OCI-LY1 (cell line): Measurements from ENCODE around the gene DENND1B.

ENCODE experiments used
- H2AFZ ChIP-seq: fragments of 200-600 bp; sonication (generic), shearing (Covaris generic); 2 replicates; pipeline ENCODE4 v1.6.0; 2014; ENCODE audit warnings: antibody characterized with exemption, mild to moderate bottlenecking, low read length
- H3F3A ChIP-seq: fragments of 200-600 bp; sonication (generic), shearing (Covaris generic); 2 replicates; pipeline ENCODE4 v1.6.0; 2014; ENCODE audit warnings: mild to moderate bottlenecking, antibody characterized with exemption, low read length, moderate library complexity; ENCODE audit not compliant: insufficient read depth
- H3K27ac ChIP-seq: fragments of 200-600 bp; sonication (generic); 2 replicates; pipeline ENCODE4 v1.5.1; 2014; ENCODE audit warnings: low read length, mixed run types, mild to moderate bottlenecking, low read depth; ENCODE audit not compliant: poor library complexity, severe bottlenecking
- H3K27me3 ChIP-seq: fragments of 200-600 bp; sonication (generic); 2 replicates; pipeline ENCODE4 v1.6.0; 2014; ENCODE audit warnings: antibody characterized with exemption, mild to moderate bottlenecking, low read length, moderate library complexity; ENCODE audit not compliant: insufficient read depth
- H3K36me3 ChIP-seq: fragments of 200-600 bp; sonication (generic); 2 replicates; pipeline ENCODE4 v1.6.1; 2014; ENCODE audit warnings: mild to moderate bottlenecking, antibody characterized with exemption, low read length, moderate library complexity, mixed read lengths; ENCODE audit not compliant: insufficient read depth
- H3K4me1 ChIP-seq: fragments of 200-600 bp; sonication (generic); 2 replicates; pipeline ENCODE4 v1.5.1; 2014; ENCODE audit warnings: mild to moderate bottlenecking, low read length, moderate library complexity; ENCODE audit not compliant: insufficient read depth, severe bottlenecking
- H3K4me2 ChIP-seq: fragments of 200-600 bp; sonication (generic), shearing (Covaris generic); 2 replicates; pipeline ENCODE4 v1.6.1; 2014; ENCODE audit warnings: low read length
- H3K4me3 ChIP-seq: fragments of 200-600 bp; sonication (generic); 2 replicates; pipeline ENCODE4 v1.5.1; 2014; ENCODE audit warnings: low read length, low read depth, mild to moderate bottlenecking, mixed read lengths; ENCODE audit not compliant: poor library complexity, severe bottlenecking
- H3K79me2 ChIP-seq: fragments of 200-600 bp; shearing (Covaris generic); 2 replicates; pipeline ENCODE4 v1.6.1; 2016; ENCODE audit warnings: mixed run types, low read length, mixed read lengths; ENCODE audit not compliant: insufficient read depth
- H3K9ac ChIP-seq: fragments of 200-600 bp; sonication (generic), shearing (Covaris generic); 2 replicates; pipeline ENCODE4 v1.6.1; 2014; ENCODE audit warnings: mild to moderate bottlenecking, low read length, mixed read lengths
- H3K9me2 ChIP-seq: fragments of 200-600 bp; sonication (generic), shearing (Covaris generic); 2 replicates; pipeline ENCODE4 v1.6.1; 2014; ENCODE audit warnings: low read depth, mild to moderate bottlenecking, low read length, mixed read lengths
- H3K9me3 ChIP-seq: fragments of 200-600 bp; shearing (Covaris generic); 2 replicates; pipeline ENCODE4 v1.6.1; 2014; ENCODE audit warnings: low read length, mixed read lengths
- H4K20me1 ChIP-seq: fragments of 200-600 bp; sonication (generic), shearing (Covaris generic); 2 replicates; pipeline ENCODE4 v1.6.0; 2016; ENCODE audit warnings: mild to moderate bottlenecking, low read length; ENCODE audit not compliant: insufficient read depth
- CTCF ChIP-seq: fragments of 200-600 bp; sonication (generic), shearing (Covaris generic); IDR thresholded peaks from 2 replicates; pipeline ENCODE4 v1.5.1; 2017; ENCODE audit warnings: mild to moderate bottlenecking, antibody characterized with exemption, low read length, moderate library complexity, mixed read lengths
- EZH2 ChIP-seq: fragments of 200-600 bp; sonication (generic), shearing (Covaris generic); IDR thresholded peaks from 2 replicates; pipeline ENCODE4 v1.8.0; 2017; ENCODE audit warnings: borderline replicate concordance, mixed run types, mild to moderate bottlenecking, antibody characterized with exemption, low read length, moderate library complexity, mixed read lengths

DENND1B gene

GRCh38 chr1:197606168-197606845, 169.0 kb downstream of the DENND1B start:
- Histone ChIP-seq H3K9me2 (no peaks in the 10 kb centered on the region), H3K79me2 (no peaks in the 10 kb centered on the region), H3F3A (no peaks in the 10 kb centered on the region), H3K9me3 (no peaks in the 10 kb centered on the region), H3K4me1 (no peaks in the 10 kb centered on the region), H3K9ac (no peak overlapping the region), H3K27me3 (no peaks in the 10 kb centered on the region), H3K27ac (no peak overlapping the region), H3K4me3 (no peak overlapping the region), H2AFZ (no peak overlapping the region), H3K4me2 (no peak overlapping the region), H4K20me1 (no peaks in the 10 kb centered on the region), H3K36me3 (no peaks in the 10 kb centered on the region)
- TF ChIP-seq CTCF: no peak
- no peak for TF ChIP-seq EZH2

- Histone ChIP-seq H3K4me2 (no peak overlapping the region), H3K9ac (no peak overlapping the region), H3K36me3 (no peaks in the 10 kb centered on the region), H3K27ac (no peak overlapping the region), H3K9me3 (no peaks in the 10 kb centered on the region), H3K9me2 (no peaks in the 10 kb centered on the region), H2AFZ (no peak overlapping the region), H3K27me3 (no peaks in the 10 kb centered on the region), H3K79me2 (no peaks in the 10 kb centered on the region), H3K4me3 (no peak overlapping the region), H3K4me1 (no peaks in the 10 kb centered on the region), H3F3A (no peaks in the 10 kb centered on the region), H4K20me1 (no peaks in the 10 kb centered on the region)
- TF ChIP-seq EZH2: no peak
- TF ChIP-seq CTCF: no peak
Observed at GRCh38 chr1:197604302-197604701, 171.0 kb downstream of the DENND1B start.

GRCh38 chr1:197600751-197601150, 174.5 kb downstream of the DENND1B start:
- Histone ChIP-seq H3K9me3 (no peaks in the 10 kb centered on the region), H4K20me1 (no peaks in the 10 kb centered on the region), H3K36me3 (no peaks in the 10 kb centered on the region), H3F3A (no peaks in the 10 kb centered on the region), H3K27me3 (no peaks in the 10 kb centered on the region), H3K79me2 (no peaks in the 10 kb centered on the region), H3K9ac (no peak overlapping the region), H3K9me2 (no peaks in the 10 kb centered on the region), H2AFZ (no peak overlapping the region), H3K4me2 (no peak overlapping the region), H3K4me3 (no peak overlapping the region), H3K27ac (no peak overlapping the region), H3K4me1 (peaks cover 2% of the 10 kb centered on the region)
- TF ChIP-seq CTCF (no peak), EZH2 (no peak)
